Kidney (tissue), 14 donors: ENCODE data around the gene GBP1. TPM values are rescaled to one million over a fixed set of nuclear protein-coding genes. Genes with fewer than 3 reads are reported as not detected.

Experiments used
- DNase-seq, 5 donors: peaks; one replicate each; pipeline ENCODE4 v3.0.0-alpha.2; 2013 to 2020
- FAIRE-seq: peaks from 2 replicates; lab custom pipeline; 2012; peaks lifted over from hg19 to GRCh38; lab: Jason Lieb, UNC
- H3K27ac ChIP-seq, 2 donors: one replicate each; pipeline ENCODE4 v1.7.0; 2013; ENCODE audit warnings: low read depth in 2 of 2, low read length in 2 of 2, inconsistent platforms in 1 of 2
- H3K27me3 ChIP-seq: one replicate; pipeline ENCODE4 v1.7.1; 2013; ENCODE audit warnings: low read length, inconsistent platforms; ENCODE audit not compliant: control insufficient read depth, insufficient read depth
- H3K36me3 ChIP-seq, 3 donors: one replicate each; pipeline versions ENCODE4 v1.7.0 to v1.7.1; 2013; ENCODE audit warnings: low read length in 3 of 3, control low read depth in 1 of 3, inconsistent platforms in 1 of 3; ENCODE audit not compliant: insufficient read depth in 3 of 3, control insufficient read depth in 2 of 3
- H3K4me1 ChIP-seq, 3 donors: one replicate each; pipeline versions ENCODE4 v1.7.0 to v1.7.1; 2013; ENCODE audit warnings: low read length in 3 of 3, inconsistent platforms in 1 of 3, low read depth in 1 of 3; ENCODE audit not compliant: control insufficient read depth in 2 of 3, insufficient read depth in 2 of 3
- H3K4me3 ChIP-seq, 3 donors: one replicate each; pipeline versions ENCODE4 v1.7.0 to v1.8.1; 2013; ENCODE audit warnings: low read length in 3 of 3, control low read depth in 1 of 3, inconsistent platforms in 1 of 3
- H3K9ac ChIP-seq, 3 donors: one replicate each; pipeline versions ENCODE4 v1.7.0 to v1.7.1; 2013; ENCODE audit warnings: low read length in 3 of 3, control low read depth in 1 of 3, inconsistent platforms in 1 of 3
- H3K9me3 ChIP-seq, 3 donors: one replicate each; pipeline versions ENCODE4 v1.7.0 to v1.7.1; 2013; ENCODE audit warnings: low read length in 3 of 3, control low read depth in 1 of 3, inconsistent platforms in 1 of 3; ENCODE audit not compliant: control insufficient read depth in 2 of 3, insufficient read depth in 1 of 3
- intact Hi-C: fragments of 100-400 bp; cut with DNase I; formaldehyde crosslinking; loops from one replicate; pipeline ENCODE4 v1.11.1; 2022
- polyA plus RNA-seq: library from polyadenylated mRNA; stranded (reverse); fragments of 350-450 nt; fragmentation: Illumina TruSeq; extraction: RNeasy Lipid Tissue Mini Kit (QIAGEN cat#74804); gene quantifications from one replicate; pipeline ENCODE4 v1.2.3, GENCODE V29; 2014; ENCODE audit warnings: low read depth, low replicate concordance; ENCODE audit not compliant: insufficient read depth
- total RNA-seq: library from RNA; stranded (reverse); fragmentation: NEBNext Ultra II Directional; extraction: Animal tissue kit (Norgen Biotek cat#: 25700); gene quantifications from one replicate; pipeline ENCODE4 v1.2.1, GENCODE V29; 2021
- TF ChIP-seq, protein P1 (sequence below): IDR thresholded peaks from 3 replicates; pipeline ENCODE4 v1.5.1; 2012; ENCODE audit warnings: mild to moderate bottlenecking, moderate library complexity, borderline replicate concordance; ENCODE audit not compliant: insufficient read depth; ENCODE audit errors: extremely low read depth
- donor health status: control.
- donor health status: control.
- donor health status: control.
- donor health status: control.
- donor health status: control.
- donor health status: DM: yes; HTN: yes; CAD: no.
- donor health status: Normal renal cell carcinoma (clear cell type).

GBP1 gene
- total and polyA plus RNA-seq, 2 donors from 2014 or later = 8.4 to 17.9 TPM

DNA sequence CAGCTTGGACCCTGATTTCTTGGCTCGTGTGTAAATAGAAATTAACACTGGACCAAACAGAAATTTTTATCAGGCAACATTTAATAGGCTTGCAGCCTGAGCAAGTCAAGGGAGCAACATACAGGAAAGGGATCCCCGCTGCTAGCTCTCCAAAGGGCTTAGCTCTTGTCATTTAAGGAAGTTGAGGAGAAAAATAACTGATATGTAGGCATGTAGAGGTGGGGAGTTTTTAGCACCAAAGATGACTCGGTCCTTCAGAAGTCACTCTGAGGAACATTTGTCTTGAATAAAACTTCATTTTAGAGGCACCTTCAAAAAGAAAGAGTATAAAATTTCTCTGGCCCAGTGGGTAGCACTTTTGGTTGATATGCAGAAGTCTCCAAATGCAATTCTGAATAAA lies 33.8 kb upstream of the GBP1 start:
- Histone ChIP-seq H3K27ac (no peak overlapping the region), H3K9ac (no peak overlapping the region), H3K27me3 (no peaks in the 10 kb centered on the region), H3K4me3 (no peak overlapping the region), H3K9me3 (peaks cover 0 to 5% (median 0%) of the 10 kb centered on the region in 3 donors), H3K4me1 (no peaks in the 10 kb centered on the region), H3K36me3 (no peaks in the 10 kb centered on the region)
- DNase-seq (no peak), FAIRE-seq (no peak)
- intact Hi-C loops = no loop called here
- TF ChIP-seq, protein P1, sequence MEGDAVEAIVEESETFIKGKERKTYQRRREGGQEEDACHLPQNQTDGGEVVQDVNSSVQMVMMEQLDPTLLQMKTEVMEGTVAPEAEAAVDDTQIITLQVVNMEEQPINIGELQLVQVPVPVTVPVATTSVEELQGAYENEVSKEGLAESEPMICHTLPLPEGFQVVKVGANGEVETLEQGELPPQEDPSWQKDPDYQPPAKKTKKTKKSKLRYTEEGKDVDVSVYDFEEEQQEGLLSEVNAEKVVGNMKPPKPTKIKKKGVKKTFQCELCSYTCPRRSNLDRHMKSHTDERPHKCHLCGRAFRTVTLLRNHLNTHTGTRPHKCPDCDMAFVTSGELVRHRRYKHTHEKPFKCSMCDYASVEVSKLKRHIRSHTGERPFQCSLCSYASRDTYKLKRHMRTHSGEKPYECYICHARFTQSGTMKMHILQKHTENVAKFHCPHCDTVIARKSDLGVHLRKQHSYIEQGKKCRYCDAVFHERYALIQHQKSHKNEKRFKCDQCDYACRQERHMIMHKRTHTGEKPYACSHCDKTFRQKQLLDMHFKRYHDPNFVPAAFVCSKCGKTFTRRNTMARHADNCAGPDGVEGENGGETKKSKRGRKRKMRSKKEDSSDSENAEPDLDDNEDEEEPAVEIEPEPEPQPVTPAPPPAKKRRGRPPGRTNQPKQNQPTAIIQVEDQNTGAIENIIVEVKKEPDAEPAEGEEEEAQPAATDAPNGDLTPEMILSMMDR = no peak

DNA sequence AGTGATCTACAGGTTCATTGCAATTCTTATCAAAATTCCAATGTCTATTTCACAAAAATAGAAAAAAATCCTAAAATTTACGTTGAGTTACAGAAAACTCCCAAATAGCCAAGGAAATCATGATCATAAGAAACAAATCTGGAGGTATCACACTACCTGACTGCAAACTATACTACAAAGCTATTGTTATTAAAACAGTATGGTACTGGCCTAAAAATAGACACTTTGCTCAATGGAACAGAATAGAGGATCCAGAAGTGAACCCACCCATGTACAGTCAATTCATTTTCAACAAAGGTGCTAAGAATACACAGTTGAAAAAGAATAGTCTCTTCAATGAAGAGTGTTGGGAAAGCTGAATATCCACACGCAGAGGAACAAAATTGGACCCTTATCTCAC lies 30.7 kb upstream of the GBP1 start:
- TF ChIP-seq, protein P1 = no peak
- FAIRE-seq = no peak

GRCh38 chr1:89089962-89090361 lies 25.0 kb upstream of the GBP1 start:
- Histone ChIP-seq H3K36me3 (no peaks in the 10 kb centered on the region), H3K9ac (no peak overlapping the region), H3K4me1 (no peaks in the 10 kb centered on the region), H3K9me3 (no peaks in the 10 kb centered on the region), H3K27ac (no peak overlapping the region), H3K27me3 (no peaks in the 10 kb centered on the region), H3K4me3 (no peak overlapping the region)
- intact Hi-C loops = no loop called here
- no peak for FAIRE-seq
- TF ChIP-seq, protein P1 = no peak
- DNase-seq = no peak

More for the DNA sequence above, 30.7 kb upstream of the GBP1 start:
- H3K9ac ChIP-seq = no peak overlapping the region
- intact Hi-C loops = no loop called here
- H3K27me3 ChIP-seq = no peaks in the 10 kb centered on the region
- no peak overlapping the region for H3K27ac ChIP-seq
- no peak for DNase-seq
- H3K4me3 ChIP-seq = no peak overlapping the region
- H3K4me1 ChIP-seq = no peaks in the 10 kb centered on the region
- H3K36me3 ChIP-seq = no peaks in the 10 kb centered on the region
- H3K9me3 ChIP-seq = peaks cover 0 to 5% (median 0%) of the 10 kb centered on the region in 3 donors

DNA sequence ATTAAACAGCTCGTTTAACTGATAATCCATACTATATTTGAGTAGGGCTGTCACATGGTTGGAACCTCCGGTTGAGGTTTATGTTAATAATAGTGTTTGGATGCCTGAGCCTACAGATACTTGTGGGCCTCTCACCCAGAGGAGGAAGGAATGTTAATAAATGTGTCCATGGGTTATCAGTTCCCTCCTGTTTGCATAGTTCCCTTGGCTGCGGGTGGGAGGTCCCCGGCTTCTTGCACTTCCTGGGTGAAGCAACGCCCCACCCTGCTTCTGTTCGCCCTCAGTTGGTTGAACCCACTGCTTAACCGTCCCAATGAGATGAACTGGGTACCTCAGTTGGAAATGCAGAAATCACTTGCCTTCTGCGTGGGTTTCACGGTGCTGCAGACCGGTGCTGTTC lies 23.6 kb upstream of the GBP1 start:
- FAIRE-seq = no peak
- H3K4me3 ChIP-seq = no peak overlapping the region
- H3K4me1 ChIP-seq = no peaks in the 10 kb centered on the region
- no peak overlapping the region for H3K9ac ChIP-seq
- no peaks in the 10 kb centered on the region for H3K36me3 ChIP-seq
- intact Hi-C loops = no loop called here
- no peak for DNase-seq
- H3K27me3 ChIP-seq = no peaks in the 10 kb centered on the region
- H3K27ac ChIP-seq = no peak overlapping the region
- no peaks in the 10 kb centered on the region for H3K9me3 ChIP-seq
- TF ChIP-seq, protein P1 = no peak
